IPS-18a (cell line): Measurements from ENCODE around the gene SLC43A3.
"Not testable (repeated sequence)": the region's sequence is repeated elsewhere in the genome, so short reads cannot be mapped to it uniquely, and the experiment has no call there.

ENCODE experiments used
- H3K27ac ChIP-seq: one replicate; pipeline ENCODE4 v1.5.1; 2013; ENCODE audit warnings: low read length
- H3K27me3 ChIP-seq: one replicate; pipeline ENCODE4 v1.6.1; 2013; ENCODE audit warnings: mild to moderate bottlenecking, low read length; ENCODE audit not compliant: control insufficient read depth, insufficient read depth
- H3K36me3 ChIP-seq: one replicate; pipeline ENCODE4 v1.6.1; 2013; ENCODE audit warnings: low read depth, low read length; ENCODE audit not compliant: control insufficient read depth
- H3K4me1 ChIP-seq: one replicate; pipeline ENCODE4 v1.6.1; 2013; ENCODE audit warnings: low read depth, low read length; ENCODE audit not compliant: control insufficient read depth
- H3K4me3 ChIP-seq: one replicate; pipeline ENCODE4 v1.5.1; 2013; ENCODE audit warnings: low read length
- H3K9ac ChIP-seq: one replicate; pipeline ENCODE4 v1.6.1; 2013; ENCODE audit warnings: mild to moderate bottlenecking, low read length, moderate library complexity
- H3K9me3 ChIP-seq: one replicate; pipeline ENCODE4 v1.6.1; 2013; ENCODE audit warnings: low read depth, low read length; ENCODE audit not compliant: control insufficient read depth

Gene SLC43A3

GRCh38 chr11:57458060-57458409, 31.1 kb upstream of the SLC43A3 start:
- no peaks in the 10 kb centered on the region for H3K36me3 ChIP-seq
- no peaks in the 10 kb centered on the region for H3K9me3 ChIP-seq
- H3K4me3 ChIP-seq: peak overlapping the region; percentile 53
- no peak overlapping the region for H3K9ac ChIP-seq
- peaks cover 14% of the 10 kb centered on the region for H3K4me1 ChIP-seq
- H3K27me3 ChIP-seq: peaks cover 57% of the 10 kb centered on the region
- H3K27ac ChIP-seq: no peak overlapping the region

DNA sequence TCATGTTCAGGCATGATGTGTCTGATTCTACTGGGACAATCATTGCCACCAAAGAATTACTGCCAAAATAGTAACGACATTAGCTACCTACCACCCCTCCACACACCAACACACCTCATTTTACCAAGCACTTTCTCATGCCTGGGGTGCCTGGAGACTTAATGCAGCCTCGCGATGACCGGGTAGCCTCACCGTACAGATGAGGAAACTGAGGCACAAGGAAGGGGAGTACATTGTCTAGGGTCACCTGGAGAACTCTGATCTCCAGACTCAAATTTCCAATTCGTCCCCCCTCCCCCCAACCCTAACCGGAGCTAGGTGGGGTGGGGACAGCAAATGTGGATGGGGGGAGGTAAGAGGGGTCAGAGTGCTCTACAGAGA, 30.7 kb upstream of the SLC43A3 start:
- H3K27ac ChIP-seq: no peak overlapping the region
- H3K36me3 ChIP-seq: no peaks in the 10 kb centered on the region
- peaks cover 57% of the 10 kb centered on the region for H3K27me3 ChIP-seq
- peaks cover 13% of the 10 kb centered on the region for H3K4me1 ChIP-seq
- H3K9ac ChIP-seq: no peak overlapping the region
- H3K9me3 ChIP-seq: no peaks in the 10 kb centered on the region
- H3K4me3 ChIP-seq: peak overlapping the region; percentile 53

- H3K4me1 ChIP-seq: peaks cover 13% of the 10 kb centered on the region
- no peaks in the 10 kb centered on the region for H3K36me3 ChIP-seq
- H3K27me3 ChIP-seq: peaks cover 57% of the 10 kb centered on the region
- no peak overlapping the region for H3K27ac ChIP-seq
- H3K9ac ChIP-seq: no peak overlapping the region
- peak overlapping the region; percentile 53 for H3K4me3 ChIP-seq
- no peaks in the 10 kb centered on the region for H3K9me3 ChIP-seq
These were observed 30.2 kb upstream of the SLC43A3 start for GRCh38 chr11:57456960-57457642.

GRCh38 chr11:57453543-57454177, 26.7 kb upstream of the SLC43A3 start:
- H3K27me3 ChIP-seq: peaks cover 46% of the 10 kb centered on the region
- no peak overlapping the region for H3K9ac ChIP-seq
- H3K27ac ChIP-seq: no peak overlapping the region
- H3K9me3 ChIP-seq: no peaks in the 10 kb centered on the region
- peaks cover 9% of the 10 kb centered on the region for H3K4me1 ChIP-seq
- no peak overlapping the region for H3K4me3 ChIP-seq
- H3K36me3 ChIP-seq: no peaks in the 10 kb centered on the region

DNA sequence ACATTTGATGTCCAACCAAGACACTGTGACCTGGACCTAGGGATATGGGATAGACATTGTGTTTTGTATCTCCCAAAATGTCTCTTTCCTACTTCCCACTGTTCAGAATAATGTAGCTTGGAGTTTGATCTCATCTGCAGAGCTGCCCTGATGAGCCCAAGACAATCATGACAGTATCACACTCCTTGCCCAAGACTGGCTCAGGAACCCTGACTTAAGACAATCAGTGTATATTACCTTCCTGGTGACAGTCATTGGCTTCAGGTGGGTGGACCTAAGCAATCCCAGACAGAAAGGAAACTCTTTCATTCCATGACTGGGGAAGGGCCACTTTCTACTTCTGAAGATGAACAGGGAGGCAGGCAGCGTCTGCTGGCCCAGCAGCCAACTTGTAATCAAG, 19.1 kb upstream of the SLC43A3 start:
- Histone ChIP-seq H3K36me3 (no peaks in the 10 kb centered on the region), H3K4me3 (no peak overlapping the region), H3K9me3 (no peaks in the 10 kb centered on the region), H3K27ac (no peak overlapping the region), H3K9ac (no peak overlapping the region), H3K4me1 (no peaks in the 10 kb centered on the region), H3K27me3 (peaks cover 4% of the 10 kb centered on the region)

DNA sequence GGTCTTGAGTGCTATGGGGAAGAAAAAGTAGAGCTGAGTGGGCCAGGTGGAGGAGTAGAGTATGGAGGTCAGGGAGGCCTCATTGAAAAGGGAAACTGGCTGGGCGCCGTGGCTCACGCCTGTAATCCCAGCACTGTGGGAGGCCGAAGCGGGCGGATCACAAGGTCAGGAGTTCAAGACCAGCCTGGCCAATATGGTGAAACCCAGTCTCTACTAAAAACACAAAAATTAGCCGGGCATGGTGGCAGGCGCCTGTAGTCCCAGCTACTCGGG, 18.1 kb upstream of the SLC43A3 start:
- H3K9ac ChIP-seq, H3K4me1 ChIP-seq, H3K36me3 ChIP-seq, H3K27me3 ChIP-seq, H3K27ac ChIP-seq, H3K9me3 ChIP-seq, H3K4me3 ChIP-seq: not testable (repeated sequence)

DNA sequence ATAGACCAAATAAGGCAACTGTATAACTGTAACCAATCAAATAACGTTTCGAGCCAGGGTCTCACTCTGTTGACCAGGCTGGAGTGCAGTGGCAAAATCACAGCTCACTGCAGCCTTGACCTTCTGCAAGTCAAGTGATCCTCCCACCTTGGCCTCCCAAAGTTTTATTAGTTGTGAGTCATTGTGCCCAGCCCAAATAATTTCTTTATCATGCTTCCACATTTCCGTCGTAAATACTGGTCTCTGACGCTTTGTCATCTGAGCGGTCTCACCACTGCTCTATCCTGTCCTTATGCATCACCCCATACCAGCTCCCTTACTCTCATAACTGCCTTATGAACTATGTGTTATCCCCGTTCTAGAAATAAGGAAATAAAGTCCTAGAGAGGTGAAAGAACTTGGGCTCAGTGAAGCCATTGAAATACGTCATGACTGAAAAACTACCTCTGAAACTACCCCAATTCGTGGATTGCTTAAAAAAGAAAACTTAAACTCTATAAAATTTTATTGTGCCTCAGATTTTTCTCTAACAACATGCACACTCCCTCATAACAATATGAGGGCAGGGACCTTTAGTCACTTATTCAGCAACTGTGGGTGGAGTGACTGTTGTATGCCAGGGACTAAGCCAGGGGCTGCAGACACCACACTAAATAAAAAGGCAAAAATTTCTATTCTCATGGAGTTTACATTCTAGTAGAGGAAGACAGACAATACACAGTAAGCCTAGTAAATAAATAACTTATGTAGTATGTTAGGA, 17.6 kb upstream of the SLC43A3 start:
- H3K27ac ChIP-seq: no peak overlapping the region
- no peaks in the 10 kb centered on the region for H3K36me3 ChIP-seq
- no peak overlapping the region for H3K4me3 ChIP-seq
- H3K9ac ChIP-seq: no peak overlapping the region
- H3K9me3 ChIP-seq: no peaks in the 10 kb centered on the region
- no peaks in the 10 kb centered on the region for H3K4me1 ChIP-seq
- no peaks in the 10 kb centered on the region for H3K27me3 ChIP-seq

DNA sequence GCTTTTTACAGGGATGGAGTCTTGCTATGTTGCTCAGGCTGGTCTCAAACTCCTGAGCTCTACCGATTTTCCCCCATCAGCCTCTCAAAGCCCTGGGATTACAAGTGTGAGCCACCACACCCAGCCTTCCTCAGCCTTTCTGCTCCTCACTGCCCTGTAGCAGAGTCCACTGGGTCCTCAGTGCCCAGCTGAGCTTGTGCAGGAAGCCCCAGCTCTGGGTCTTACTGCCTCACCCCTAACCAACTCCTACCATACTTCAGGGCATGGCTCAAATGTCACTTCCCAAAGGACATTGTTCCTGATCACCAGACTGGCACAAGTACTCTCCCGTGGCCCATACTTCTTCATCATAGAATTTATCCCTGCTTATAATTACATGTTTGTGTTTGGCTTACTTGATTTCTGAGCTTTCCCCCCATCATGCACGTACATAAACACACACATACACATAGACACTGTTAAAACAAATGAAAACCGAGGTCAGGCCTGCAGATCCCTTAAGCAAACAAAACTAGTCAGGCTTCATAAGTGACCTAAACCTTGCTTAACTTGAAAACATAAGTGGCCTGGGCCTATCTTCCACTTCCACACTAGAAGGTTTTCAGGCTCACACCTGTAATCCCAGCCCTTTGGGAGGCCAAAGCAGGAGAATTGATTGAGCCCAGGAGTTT, 14.0 kb upstream of the SLC43A3 start:
- Histone ChIP-seq H3K27me3 (no peaks in the 10 kb centered on the region), H3K9ac (no peak overlapping the region), H3K27ac (no peak overlapping the region), H3K9me3 (no peaks in the 10 kb centered on the region), H3K4me3 (no peak overlapping the region), H3K4me1 (no peaks in the 10 kb centered on the region), H3K36me3 (no peaks in the 10 kb centered on the region)

- H3K9ac ChIP-seq: no peak overlapping the region
- H3K4me1 ChIP-seq: no peaks in the 10 kb centered on the region
These were observed 12.9 kb upstream of the SLC43A3 start for GRCh38 chr11:57439786-57440185.

GRCh38 chr11:57438345-57439285, 11.7 kb upstream of the SLC43A3 start:
- H3K27ac ChIP-seq: no peak overlapping the region
- H3K9ac ChIP-seq: no peak overlapping the region
- H3K4me1 ChIP-seq: no peaks in the 10 kb centered on the region
- no peaks in the 10 kb centered on the region for H3K27me3 ChIP-seq
- H3K36me3 ChIP-seq: no peaks in the 10 kb centered on the region
- no peaks in the 10 kb centered on the region for H3K9me3 ChIP-seq
- no peak overlapping the region for H3K4me3 ChIP-seq

More at GRCh38 chr11:57439786-57440185, 12.9 kb upstream of the SLC43A3 start:
- H3K4me3 ChIP-seq: no peak overlapping the region
- no peaks in the 10 kb centered on the region for H3K27me3 ChIP-seq
- no peaks in the 10 kb centered on the region for H3K36me3 ChIP-seq
- H3K27ac ChIP-seq: no peak overlapping the region
- no peaks in the 10 kb centered on the region for H3K9me3 ChIP-seq

GRCh38 chr11:57436031-57436430, 9.1 kb upstream of the SLC43A3 start:
- H3K9ac ChIP-seq: no peak overlapping the region

More at GRCh38 chr11:57436031-57436430, 9.1 kb upstream of the SLC43A3 start:
- no peaks in the 10 kb centered on the region for H3K27me3 ChIP-seq
- no peak overlapping the region for H3K27ac ChIP-seq
- H3K9me3 ChIP-seq: no peaks in the 10 kb centered on the region
- H3K36me3 ChIP-seq: no peaks in the 10 kb centered on the region
- H3K4me3 ChIP-seq: no peak overlapping the region
- H3K4me1 ChIP-seq: no peaks in the 10 kb centered on the region
